ENCODE results near the gene SLC35E3. TPM values are rescaled to one million over a fixed set of nuclear protein-coding genes. Genes with fewer than 3 reads are reported as not detected.

The SLC35E3 gene
- total and polyA plus RNA-seq, 2 of the 13 experiments (the other 11 are each of a cell fraction or from before 2014, with no cell fraction given) = 13.0 to 22.1 TPM

GRCh38 chr12:68789144-68789878 lies 43.3 kb downstream of the SLC35E3 start (continued):
- TF ChIP-seq ZIK1 (CRISPR knock-in tag; IDR thresholded peaks at IDR 0.05; ENCODE audit: borderline replicate concordance, low read depth) (0 out of 2 replicates have a peak, but pooled peaks have one; percentile 33), ZNF18 (CRISPR knock-in tag; IDR thresholded peaks at IDR 0.05; ENCODE audit: insufficient replicate concordance) (no peak), ZNF451 (CRISPR knock-in tag; IDR thresholded peaks at IDR 0.05) (no peak), ZFYVE20 (CRISPR knock-in tag; IDR thresholded peaks at IDR 0.05; ENCODE audit: borderline replicate concordance, low read depth) (no peak), CTCF (CRISPR knock-in tag; IDR thresholded peaks at IDR 0.05) (no peak), ZC3H4 (CRISPR knock-in tag; IDR thresholded peaks at IDR 0.05; ENCODE audit: borderline replicate concordance) (no peak), KLF16 (CRISPR knock-in tag; IDR thresholded peaks at IDR 0.05) (no peak; a peak in 1 of 4 replicates), ARHGAP35 (CRISPR knock-in tag; IDR thresholded peaks at IDR 0.05; ENCODE audit: borderline replicate concordance) (no peak), ZNF333 (CRISPR knock-in tag; IDR thresholded peaks at IDR 0.05; ENCODE audit: borderline replicate concordance) (no peak), NFAT5 (CRISPR knock-in tag; IDR thresholded peaks at IDR 0.05) (no peak), TRIM24 (CRISPR knock-in tag; IDR thresholded peaks at IDR 0.05) (no peak), ISX (CRISPR knock-in tag; conservative IDR thresholded peaks at IDR 0.05) (no peak), MIER3 (CRISPR knock-in tag; IDR thresholded peaks at IDR 0.05; ENCODE audit: borderline replicate concordance) (peak; percentile 39; the same call in 1 of the 2 replicates), ZNF512B (CRISPR knock-in tag; IDR thresholded peaks at IDR 0.05; ENCODE audit: borderline replicate concordance) (no peak), EHMT2 (IDR thresholded peaks at IDR 0.05; ENCODE audit: borderline replicate concordance, low read depth, low read length) (no peak), MYC (CRISPR knock-in tag; IDR thresholded peaks at IDR 0.05; ENCODE audit: borderline replicate concordance) (peak; percentile 31; the same call in 1 of the 2 replicates), ZNF335 (CRISPR knock-in tag; IDR thresholded peaks at IDR 0.05) (peak; percentile 70; the same call in 1 of the 2 replicates)

Measured in HepG2 (cell line).